ENCODE data around the gene SLC12A7.

Gene SLC12A7

DNA sequence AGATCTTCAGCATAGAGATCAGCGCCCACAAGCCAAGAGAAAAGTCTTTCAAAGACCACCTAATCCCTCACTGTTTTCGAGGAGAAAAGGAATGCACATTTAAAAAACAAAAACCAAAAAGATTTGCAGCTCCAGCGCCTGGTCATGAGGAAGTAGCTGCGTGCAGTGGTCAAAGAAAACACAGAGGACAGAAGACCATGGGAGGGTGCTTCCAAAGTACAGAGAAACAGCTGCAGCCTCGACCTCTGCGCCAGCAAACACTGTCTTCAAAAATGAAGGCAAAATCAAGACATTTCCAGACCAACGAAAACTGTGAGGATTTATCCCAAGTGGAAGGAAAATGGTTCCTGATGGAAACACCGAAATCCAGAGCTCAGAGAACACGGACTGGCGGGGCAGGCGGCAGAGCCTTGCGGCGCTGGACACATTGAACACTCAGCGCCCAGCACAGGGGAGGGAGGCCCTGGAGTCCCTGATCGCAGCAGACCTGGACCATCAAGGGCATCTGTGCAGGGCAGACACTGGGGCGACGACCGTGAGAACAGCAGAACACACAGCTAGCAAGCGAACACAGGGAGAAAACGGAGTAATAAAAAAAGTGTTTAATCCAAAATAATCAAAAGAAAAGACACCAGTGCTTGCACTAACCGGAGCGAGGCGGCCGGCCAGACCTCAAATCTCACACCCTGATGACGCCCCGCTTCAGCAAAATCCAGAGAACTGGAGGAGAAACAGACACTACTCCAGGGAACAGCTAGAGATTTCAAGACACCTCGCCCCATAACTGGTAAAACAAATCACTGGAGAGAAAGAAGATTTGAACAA lies 12.6 kb upstream of the SLC12A7 start:
- DNase-seq: no peak

DNA sequence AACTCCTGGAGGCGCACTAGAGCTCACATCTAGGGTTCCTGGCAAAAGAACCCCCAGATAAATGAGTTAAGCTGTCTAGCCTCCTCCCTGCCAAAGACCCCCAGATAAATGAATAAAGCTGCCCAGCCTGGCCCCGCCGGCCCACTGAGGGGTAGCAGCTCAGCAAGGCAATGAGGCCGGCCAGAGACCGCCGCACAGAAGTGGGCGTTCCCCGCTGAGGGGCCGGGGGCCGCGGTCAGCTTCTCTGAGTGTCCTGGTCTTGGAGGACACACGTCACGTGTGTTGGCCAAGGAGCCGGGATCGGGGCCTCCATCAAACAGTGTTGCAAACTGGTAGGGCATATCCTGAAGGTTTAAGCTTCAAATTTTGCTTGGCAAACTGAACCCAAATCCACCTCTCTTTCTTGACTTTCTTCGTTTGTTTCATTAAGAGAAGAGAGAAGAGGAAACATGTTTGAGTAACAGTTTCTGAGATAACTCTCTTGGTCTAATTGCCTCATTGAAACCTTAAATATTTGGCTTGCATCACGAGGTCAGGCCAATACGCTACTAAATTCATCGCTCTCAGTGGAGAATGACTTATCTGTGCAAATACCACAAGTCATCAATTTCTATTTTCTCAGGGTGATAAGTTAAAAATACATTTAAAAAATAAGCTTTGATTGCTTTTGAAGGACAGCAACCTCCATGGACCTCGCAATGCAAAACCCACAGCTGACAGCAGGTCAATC lies 11.7 kb upstream of the SLC12A7 start:
- DNase-seq: no peak

DNA sequence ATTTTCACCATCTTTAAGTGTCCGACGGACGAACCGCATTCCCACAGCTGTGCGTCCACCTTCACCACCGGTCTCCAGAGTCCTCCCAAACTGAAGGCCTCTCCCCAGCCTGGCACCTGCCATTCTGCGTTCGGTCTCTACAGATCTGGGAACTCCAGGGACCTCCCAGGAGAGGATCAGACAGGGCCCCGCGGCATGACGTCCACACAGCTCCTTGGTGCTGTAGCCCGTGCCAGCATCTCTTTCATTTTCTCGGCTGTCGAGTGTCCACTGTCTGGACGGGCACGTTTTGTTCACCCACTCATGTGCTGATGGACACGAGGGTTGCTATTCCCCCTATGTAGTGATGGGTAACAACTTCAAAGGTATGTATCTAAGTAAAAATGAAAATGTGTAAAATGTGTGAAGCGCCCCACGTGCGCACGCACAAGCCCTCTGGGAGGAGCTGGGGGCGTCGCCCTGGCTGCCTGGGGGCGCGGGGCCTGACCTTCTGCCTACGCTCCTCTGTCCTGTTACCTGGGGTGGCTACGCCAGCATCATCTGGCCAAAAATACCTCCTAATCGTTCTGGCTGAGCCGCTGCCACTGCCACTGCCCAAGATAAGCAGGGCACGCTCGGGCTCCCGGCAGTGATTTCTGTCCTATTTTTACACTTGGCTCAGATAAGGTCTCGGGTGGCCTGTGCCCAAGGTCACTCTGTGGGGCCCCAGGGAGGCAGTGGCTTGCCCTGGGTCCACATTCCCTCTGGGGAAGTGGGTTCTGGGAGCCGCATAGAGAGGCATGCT lies 10.8 kb upstream of the SLC12A7 start:
- DNase-seq: no peak

DNA sequence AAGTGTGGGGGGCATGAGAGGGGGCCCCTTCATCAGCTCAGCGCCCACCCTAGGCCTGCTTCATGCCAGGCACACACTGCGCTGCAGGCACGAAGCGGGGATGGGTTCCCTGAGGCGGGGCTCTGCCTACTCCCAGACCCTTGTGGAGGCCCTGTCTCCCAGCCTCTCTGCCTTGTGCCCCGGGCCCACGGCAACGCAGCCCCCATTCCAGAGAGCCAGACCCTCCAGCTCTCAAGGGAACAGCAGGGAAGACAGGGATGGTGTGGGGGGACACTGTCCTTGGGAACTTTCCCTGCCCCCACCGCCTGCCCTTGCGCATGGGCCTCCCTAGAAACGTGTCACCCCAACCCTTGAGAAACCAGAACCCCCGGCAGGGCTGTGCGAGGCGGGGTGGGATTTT lies 10.0 kb upstream of the SLC12A7 start:
- no peak for DNase-seq

DNA sequence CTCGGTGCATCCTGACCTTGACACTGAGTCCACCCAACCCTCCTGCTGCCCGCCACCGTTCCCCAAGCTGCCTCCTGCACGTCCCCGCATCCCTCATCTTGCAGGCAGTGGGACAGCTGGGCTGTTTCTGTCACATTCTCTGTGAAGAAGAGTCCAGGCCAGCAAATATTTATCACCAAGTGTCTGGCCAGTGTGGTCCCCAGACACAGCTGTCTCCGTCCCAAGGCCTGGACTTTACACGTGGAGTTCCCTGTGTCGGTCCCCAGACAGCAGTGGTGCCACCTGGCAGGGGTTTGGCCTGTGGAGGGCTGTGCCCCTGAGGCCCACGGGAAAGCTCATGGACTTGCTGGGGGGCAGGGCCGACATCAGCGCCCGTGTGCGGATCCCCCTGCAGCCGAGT lies 9.2 kb upstream of the SLC12A7 start:
- DNase-seq: no peak

DNA sequence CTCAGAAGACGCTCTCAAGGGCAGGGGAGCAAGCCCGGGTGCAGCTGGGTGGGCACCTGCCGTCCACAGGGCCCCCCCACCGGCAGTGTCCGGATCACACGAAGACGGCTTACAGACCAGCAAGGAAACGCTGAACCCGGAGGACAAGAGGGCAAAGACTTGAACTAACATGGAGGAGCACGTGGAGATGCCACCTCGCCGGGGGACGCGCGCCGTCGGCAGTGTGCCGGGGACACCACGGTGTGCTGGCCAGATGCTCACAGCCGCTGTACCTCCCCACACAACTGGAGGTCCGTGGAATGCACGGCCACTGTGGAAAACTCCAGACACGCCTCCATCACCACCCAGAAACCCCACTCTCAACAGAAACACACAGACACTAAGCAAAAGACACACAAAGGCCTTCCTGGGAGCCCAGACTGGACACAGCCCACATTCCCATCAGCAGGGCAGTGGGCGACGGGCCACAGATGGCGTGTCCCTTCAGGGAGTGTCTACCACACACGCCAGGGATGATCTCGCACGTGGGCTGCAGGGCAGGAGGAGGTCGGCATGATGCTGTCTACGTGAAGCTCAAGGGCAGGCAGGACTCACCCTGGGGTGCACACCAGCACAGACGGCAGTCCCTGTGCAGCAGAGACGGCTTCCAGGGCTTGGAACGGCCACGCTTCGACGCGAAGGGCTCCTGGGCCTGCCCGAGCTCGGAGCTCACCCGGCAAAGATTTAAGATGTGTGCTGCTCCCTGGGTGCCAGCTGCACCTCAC lies 8.6 kb upstream of the SLC12A7 start:
- DNase-seq: no peak

DNA sequence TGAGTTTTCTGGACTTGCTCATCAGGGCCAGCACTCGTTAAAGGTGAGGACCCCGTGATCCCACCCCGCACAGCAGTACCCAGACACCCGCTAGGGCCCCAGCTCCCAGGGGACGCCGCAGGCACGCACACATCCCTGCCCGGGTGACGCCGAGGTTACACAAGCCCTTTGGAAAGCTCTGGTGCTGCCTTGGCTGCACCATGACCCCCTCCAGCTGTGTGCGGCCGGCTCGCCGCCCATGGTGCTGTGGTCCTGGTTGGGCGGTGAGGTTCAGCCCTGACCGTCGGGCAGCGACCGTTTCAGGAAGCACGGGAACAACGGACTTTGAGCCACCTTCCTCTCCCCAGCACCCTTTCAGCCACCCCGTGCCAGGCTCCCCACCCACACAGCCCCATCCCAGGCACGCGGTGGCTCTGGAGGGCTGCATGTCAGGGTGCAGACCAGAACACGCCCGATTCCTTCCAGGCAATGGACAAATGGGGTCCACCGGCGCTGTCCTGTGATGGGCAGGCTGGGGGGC lies 7.5 kb upstream of the SLC12A7 start:
- no peak for DNase-seq

DNA sequence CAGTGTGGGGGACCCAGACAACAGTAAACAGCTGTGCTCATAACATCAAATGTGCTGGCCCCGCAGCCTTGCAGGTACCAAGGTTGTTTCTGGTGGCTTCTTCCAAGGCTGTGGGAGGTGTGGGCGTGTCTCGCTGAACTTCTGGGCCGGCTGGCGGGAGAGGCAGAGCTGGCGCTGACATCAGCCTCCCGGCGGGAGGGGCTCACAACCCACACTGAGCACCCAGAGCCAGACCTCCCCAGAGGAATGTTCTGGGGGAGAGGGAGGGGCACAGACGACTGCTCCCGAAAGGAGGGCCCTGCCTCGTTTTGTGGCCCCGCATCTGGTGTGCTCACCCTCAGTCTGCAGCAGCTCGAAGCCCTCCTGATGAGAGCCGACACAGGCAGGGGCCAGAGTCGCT lies 6.9 kb upstream of the SLC12A7 start:
- DNase-seq: no peak

DNA sequence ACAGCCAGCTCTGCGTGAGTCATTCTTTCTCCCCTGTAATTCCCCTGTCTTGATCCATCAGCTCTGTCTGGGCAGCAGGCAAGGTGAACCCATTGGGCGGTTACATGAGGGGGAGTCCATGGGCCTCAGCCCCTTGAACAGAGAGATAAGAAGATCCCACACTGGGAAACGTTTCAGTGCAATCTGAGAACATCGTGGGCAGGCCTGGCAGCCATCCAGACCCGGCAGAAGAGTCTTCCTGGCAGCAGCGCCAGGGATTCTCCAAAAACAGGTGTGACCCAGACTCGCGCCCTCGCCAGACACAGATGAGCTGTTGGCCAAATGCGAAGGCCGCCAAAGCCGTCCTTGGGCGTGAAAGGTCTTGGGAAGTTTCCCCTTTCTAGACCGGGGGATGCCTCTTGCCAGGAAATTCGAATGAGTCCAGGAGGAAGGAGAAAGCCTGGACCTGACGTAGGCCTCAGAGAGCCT lies 6.4 kb upstream of the SLC12A7 start:
- DNase-seq: no peak

DNA sequence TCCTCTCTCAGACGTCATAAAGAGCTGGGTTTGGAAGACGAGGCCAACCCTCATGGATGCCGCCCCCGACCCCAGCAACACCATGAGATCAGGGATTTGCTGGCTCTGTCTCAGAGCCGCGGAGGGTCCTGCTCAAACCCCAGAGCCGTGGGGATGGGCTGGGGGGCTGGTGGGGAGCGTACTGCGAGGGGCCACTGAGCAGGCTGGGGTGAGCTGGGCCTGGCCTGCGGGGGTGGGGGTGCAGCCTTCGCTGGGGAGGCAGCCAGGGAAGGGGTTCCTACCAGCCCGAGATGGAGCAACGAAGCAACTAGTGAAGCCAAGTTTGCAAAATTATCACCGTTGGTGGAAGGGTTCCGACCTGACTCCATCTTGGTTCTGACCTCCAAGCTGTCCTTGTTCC lies 5.1 kb upstream of the SLC12A7 start:
- DNase-seq: no peak

DNA sequence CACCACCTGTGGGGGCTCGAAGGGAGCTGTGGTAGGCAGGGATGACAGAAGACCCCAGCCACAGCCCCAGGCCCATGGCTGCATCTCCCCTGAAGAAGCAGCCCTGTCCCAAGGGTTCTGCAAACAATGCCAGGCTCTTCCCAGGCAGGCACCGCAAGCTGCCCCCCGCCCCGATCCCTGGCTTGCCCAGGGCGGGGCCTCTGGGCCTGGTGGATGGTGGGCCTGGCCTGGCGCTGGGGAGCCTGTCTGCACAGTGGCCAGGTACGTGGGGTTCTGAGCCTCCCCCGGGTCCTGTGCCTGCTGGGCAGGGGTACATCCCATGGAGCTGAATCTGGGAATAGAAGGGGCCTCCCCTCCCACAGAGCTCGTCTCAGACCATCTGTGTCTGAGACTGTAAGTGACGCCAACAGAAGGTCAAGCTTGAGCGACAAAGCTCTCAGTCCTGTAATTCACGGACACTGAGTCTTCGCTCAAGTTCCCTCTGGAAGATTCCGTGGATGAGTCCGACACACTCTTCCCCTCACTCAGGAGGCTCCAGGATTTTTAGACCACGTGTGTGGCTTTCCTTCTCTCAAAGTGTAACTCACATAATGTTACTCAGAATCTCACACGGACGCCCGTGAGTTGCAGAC lies 4.4 kb upstream of the SLC12A7 start:
- no peak for DNase-seq

DNA sequence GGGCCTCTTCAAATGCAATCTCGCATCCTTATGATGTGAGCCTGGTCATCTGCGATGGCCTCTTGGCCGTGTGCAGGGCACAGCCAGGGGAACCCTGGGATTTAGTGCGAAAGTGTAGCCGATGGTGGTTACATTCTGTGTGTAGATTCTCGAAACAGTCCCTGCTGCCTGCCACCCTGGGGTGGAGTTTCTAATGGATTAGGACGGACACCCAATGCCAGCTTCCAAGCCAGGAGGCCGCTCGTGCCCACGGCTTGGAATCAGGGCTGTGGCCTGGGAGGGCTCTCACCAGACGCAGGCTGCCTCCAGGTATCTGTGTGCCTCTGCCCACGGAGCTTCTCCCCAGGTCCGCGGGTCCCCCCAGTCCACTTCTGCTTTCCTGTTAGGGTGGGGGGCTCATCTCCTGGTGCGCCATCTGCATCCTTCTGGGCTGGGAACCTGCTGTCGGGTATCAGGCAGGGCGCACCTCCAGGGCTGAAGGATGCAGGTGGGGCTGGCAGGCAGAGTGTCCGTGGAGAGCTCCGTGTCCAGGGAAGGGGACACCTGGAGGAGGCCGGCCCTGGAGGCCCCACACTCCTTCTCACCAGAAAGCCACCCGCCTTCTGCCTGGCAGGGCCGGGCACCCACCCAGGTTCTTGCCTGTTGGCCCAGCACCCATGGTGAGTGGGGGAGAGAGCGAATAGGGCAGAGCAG lies 3.4 kb upstream of the SLC12A7 start:
- DNase-seq: no peak

DNA sequence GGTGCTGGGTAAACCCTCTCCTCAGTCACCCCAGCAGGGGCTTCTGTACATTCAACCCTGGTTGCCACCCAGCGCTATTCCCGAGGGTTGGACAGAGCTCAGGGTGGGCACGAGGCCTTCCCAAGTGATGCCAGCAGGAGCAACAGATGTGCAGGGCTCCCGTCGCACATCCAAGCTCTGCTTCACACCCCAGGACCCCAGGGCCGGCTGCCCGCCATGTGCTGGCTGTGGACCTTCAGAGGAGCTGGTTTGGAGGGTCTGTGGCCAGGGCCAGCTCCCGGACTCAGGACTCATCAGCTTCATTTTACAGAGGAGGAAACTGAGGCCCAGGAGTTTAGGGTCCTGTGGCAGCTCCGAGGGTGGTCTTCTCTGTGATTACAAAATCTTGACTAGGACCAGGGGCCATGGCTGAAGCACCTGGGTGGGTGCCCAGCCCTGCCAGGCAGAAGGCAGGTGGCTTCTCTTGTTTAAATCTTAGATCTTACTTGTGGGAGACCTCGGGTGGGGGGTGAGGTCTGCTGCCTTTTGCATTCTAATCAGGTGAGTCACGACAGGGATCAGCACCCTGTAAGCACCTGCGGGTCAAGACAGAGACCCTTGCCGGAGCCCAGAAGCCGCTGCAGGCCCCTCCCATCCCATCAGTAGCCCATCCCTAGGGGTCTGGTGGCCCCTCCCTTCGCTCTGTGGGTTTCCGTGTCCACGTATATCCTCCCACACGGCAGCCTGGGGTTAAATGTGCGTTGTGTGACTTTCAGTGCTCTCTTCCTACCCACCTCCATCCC lies 2.1 kb upstream of the SLC12A7 start:
- no peak for DNase-seq

DNA sequence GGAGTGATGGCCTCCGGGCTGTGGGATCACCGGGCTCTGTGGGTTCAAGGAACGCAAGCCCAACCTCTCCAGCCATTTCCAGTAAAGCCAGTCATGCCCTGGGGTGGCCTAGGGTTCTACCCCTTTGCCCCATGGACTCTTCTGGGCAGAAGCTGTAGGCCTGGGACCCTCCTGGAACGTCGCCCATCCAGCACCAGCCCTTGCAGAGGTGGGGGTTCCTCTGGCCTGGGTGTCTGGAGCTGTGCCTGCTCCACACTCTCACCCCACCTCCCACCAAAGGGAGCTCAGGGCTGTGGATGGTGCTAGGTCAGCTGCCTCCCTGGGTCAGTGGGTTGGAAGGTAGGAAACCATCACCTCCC lies 1.4 kb upstream of the SLC12A7 start:
- DNase-seq: no peak

DNA sequence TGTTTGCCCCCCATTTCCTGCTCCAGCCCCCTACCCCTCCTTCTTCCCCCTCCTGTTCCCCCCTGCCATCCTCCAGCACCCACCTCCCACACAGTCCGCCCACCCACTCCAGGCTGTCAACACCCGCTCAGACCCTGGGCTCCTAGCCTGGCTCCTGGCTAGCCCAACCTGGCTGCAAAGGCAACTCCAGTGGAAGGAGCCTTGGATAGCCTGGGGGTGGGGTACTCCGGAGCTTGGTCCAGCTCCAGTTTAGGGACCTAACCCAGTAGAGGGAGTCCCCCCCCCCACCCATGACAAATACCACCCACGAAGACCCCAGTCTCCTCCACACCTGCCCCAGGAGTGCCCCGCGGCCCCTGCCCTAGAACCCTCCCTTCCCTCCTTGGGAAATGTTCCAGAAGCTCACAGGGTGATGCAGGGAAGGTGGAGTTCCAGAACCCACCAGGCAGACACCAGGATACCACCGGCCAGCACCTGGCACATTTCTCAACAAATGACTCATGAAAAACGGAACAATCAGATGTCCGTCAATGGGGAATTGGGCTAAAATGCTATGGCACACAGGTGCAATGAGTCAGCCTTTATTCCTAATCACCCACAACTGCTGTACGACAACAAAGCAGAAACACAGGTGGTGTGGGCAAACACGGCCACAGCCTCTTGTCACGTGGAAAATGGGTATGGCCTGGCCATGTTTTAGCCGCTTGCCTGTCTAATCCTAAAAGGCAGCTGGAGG lies 901 bp upstream of the SLC12A7 start:
- no peak for DNase-seq

DNA sequence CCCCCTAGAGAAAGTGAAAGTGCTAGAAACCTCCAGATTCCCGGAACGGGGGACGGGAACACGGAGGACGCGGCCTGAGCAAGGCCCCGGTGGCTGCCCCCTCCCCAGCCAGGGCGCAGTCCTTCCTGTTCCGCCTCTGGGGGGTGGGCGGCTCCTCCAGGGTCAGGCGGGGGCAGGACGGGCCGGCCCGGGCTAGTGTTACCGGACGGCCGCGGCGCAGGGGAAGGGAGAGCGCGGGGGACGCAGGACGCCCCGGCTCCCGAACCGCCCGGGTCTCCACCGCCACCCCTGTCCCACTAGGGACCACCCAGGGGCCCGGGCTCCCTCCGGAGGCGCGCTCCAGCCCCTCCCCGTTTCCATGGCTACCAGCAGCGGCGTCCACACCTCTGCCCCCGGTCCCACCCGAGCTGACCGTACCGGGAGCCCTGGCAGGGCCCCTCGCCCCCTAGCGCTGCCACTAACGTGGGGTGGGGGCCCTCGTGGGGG lies 579 bp downstream of the SLC12A7 start:
- no peak for DNase-seq

DNA sequence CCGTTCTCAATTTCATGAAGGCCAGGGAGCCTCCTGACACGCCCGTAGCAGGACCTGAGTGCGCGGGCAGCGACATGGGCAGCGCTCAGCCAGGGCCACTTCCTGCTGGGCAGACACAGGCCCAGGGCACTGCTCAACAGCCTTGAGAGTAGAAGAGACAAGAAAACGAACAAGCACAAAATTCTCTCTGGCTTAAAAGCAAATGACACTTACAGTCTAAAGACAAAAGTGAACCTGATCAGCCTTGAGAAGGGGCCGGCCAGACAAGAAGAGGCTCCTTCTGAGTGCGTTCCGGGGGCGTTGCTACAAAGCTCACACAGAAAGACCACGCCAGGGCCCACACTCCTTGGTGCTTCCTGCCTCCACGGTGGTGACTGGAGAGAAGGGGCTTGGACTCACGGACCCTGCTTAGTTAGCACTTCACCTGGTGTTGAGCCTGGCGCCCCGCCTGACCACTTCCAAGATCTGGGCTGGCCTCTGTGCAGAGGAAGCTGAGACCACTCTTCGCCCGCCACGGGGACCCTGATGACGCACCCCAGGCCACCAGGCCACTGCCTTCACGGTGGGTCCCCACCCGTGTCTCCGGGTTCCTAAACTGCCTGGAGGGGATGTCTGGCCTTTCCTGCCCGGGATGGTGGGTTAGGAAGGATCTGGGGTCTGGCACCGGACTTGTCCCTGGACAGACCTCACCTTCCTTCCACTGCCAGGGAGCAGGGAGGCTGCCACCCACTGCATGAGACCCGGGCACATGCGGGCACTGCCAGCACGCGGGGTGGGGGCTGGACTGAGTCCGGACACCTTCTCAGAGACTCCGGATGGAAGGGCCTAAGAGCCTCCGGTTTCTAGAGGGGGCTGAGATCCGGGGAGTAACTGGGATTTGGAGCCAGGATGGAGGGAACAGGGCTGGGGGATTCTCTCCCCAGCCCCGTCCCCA lies 1.3 kb downstream of the SLC12A7 start:
- DNase-seq: peak; percentile 27

DNA sequence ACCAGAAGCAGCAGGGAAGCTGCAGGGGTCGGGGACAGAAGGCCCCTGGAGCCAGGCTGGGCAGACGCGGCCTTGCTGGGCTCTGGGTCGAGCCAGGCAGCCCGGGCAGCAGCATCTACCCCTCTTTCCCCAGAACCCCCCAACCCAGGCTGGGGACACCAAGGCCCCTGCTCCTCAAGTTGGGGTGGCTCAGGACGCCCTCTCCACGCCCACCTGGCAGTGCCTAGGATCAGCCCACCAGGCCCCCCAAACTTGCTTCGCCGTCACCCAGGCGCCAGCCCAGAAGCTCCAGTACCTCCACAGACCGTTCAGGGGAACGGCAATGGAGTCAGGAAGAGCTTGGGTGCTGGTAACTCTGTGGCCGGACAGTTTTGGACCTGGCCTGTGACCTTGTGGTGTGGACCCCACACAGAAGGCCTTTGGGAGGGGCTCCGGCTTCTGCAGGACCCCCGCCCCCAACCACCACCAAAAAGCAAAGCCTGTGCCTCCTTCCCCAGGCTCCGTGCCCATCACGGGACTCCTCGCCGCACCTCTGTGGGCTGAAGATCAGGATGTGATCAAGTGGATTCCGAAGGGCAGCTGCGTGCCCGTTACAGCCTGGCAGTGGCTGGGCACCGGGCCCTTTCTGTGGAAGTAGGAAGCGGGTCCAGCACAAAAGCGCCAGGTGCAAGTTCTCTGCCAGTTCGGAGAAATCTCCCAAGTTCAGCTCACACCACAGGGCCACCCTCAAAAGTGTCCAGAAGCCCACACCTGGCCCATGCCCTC lies 2.1 kb downstream of the SLC12A7 start:
- no peak for DNase-seq
